ENCODE results near the gene HOXD10. TPM values are rescaled to one million over a fixed set of nuclear protein-coding genes. Genes with fewer than 3 reads are reported as not detected.

The HOXD10 gene
- total RNA-seq, 1 donor from 2014 or later, result not detected

DNA sequence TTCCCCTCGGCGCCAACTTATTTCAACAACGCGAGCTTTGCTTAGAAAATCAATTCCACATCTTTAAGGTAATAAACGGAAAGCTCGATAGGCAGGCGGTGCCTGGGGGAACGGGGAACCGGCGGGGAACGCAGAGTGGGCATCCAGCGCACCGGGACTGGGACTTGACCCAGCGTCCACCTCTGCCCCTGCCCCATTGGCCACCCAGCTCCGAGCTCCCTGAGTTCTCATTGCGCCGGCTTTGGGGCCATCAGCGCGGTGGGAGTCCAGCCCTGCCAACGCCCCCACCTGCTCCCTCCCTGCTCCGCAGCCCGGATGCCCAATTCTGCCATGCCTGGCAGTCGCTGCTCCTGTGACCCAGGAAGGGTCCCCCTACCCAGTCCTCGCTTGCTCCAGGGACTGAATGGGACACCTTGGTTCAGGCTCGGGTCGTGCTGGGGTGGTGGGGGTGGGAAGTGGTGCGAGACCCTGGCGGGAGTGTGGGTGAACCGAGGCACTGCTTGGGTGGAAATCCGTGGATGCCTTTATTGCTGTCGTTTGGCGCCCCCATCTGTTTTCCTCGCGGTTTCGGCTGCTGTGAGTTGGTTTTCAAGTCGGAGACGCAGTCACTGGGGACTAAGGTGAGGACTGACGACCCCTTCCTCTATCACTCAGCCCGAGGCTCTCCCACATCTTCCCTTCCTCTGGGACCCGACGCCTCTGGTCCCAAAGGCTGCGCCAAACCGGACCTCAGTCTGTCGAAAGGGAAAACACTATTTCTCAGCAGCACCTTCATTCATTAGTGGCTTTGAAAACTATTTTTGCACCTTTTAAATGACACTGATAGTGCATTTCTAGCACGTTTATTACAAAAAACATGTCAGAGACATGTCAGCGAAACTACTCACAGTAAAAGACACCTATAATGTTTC lies 30.5 kb upstream of the HOXD10 start:
- H3K4me1 Mint-ChIP-seq, result peaks cover 8% of the 10 kb centered on the region
- peak; percentile 78 for DNase-seq (ENCODE audit: low spot score)
- peak overlapping the region; percentile 75 for H3K4me2 ChIP-seq
- peaks cover 92% of the 10 kb centered on the region for H4K20me1 ChIP-seq (ENCODE audit: low read depth)
- H3K4me3 Mint-ChIP-seq, result no peak overlapping the region
- H3K27ac Mint-ChIP-seq, result no peak overlapping the region
- H3K36me3 Mint-ChIP-seq, result no peaks in the 10 kb centered on the region
- H3K9ac ChIP-seq, result no peak overlapping the region
- peaks cover 7% of the 10 kb centered on the region for H3K4me1 ChIP-seq
- H3K9me3 Mint-ChIP-seq, result peaks cover 3% of the 10 kb centered on the region
- H3K27ac ChIP-seq, result no peak overlapping the region
- H3K27me3 ChIP-seq, result peaks cover 100% of the 10 kb centered on the region
- H3K27me3 Mint-ChIP-seq (ENCODE audit: insufficient read depth, low read depth), result peaks cover 96% of the 10 kb centered on the region
- H3K36me3 ChIP-seq, result no peaks in the 10 kb centered on the region
- peak overlapping the region; percentile 32 for H3K4me3 ChIP-seq
- TF ChIP-seq EZH2 (IDR thresholded peaks at IDR 0.05) (no peak), EZH2phosphoT487 (IDR thresholded peaks at IDR 0.05) (peak; percentile 49)
- TF ChIP-seq, protein P1, sequence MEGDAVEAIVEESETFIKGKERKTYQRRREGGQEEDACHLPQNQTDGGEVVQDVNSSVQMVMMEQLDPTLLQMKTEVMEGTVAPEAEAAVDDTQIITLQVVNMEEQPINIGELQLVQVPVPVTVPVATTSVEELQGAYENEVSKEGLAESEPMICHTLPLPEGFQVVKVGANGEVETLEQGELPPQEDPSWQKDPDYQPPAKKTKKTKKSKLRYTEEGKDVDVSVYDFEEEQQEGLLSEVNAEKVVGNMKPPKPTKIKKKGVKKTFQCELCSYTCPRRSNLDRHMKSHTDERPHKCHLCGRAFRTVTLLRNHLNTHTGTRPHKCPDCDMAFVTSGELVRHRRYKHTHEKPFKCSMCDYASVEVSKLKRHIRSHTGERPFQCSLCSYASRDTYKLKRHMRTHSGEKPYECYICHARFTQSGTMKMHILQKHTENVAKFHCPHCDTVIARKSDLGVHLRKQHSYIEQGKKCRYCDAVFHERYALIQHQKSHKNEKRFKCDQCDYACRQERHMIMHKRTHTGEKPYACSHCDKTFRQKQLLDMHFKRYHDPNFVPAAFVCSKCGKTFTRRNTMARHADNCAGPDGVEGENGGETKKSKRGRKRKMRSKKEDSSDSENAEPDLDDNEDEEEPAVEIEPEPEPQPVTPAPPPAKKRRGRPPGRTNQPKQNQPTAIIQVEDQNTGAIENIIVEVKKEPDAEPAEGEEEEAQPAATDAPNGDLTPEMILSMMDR (IDR thresholded peaks at IDR 0.05), result peak; percentile 75
- peaks cover 6% of the 10 kb centered on the region for H3F3A ChIP-seq (ENCODE audit: low read depth)
- H3K79me2 ChIP-seq (ENCODE audit: low read depth), result no peaks in the 10 kb centered on the region
- H3K9me3 ChIP-seq (ENCODE audit: low read depth), result no peaks in the 10 kb centered on the region
- H2AFZ ChIP-seq (replicated peaks), result no peak overlapping the region

DNA sequence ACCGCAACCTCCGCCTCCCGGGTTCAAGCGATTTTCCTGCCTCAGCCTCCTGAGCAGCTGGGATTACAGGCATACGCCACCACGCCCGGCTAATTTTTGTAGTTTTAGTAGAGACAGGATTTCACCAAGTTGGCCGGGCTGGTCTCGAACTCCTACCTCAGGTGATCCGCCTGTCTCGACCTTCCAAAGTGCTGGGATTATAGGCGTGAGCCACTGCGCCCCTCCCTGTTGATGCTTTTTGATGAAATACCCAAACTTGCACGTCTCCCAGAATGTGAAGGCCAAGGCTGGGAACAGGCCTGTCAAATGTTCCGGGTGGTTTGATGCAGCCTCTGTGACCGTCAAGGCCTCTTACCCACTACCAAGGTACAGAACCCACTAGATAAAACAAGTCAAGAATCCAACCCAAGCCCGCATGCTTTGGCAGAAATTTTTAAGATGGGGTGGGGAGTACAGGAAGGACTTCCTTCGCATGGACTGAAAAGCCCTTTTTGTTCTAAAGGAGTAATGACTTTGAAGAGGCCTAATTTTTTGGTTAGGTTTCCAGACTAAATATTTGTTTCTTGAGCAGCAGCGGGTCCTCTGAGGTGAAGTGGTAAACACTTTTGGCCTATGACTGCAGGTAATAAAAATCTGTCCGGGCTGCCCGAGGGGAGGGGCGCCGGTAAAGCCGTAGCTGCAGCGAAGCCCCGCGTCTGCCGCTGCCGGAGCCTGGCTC lies 29.1 kb upstream of the HOXD10 start:
- Histone ChIP-seq H3K4me3 (peak overlapping the region; percentile 41), H3F3A (ENCODE audit: low read depth) (peaks cover 3% of the 10 kb centered on the region), H3K36me3 (no peaks in the 10 kb centered on the region), H3K27ac (no peak overlapping the region), H4K20me1 (ENCODE audit: low read depth) (peaks cover 92% of the 10 kb centered on the region), H2AFZ (replicated peaks) (no peak overlapping the region), H3K9me3 (ENCODE audit: low read depth) (no peaks in the 10 kb centered on the region), H3K79me2 (ENCODE audit: low read depth) (no peaks in the 10 kb centered on the region), H3K27me3 (peaks cover 100% of the 10 kb centered on the region), H3K9ac (no peak overlapping the region), H3K4me2 (peak overlapping the region; percentile 79), H3K4me1 (peaks cover 7% of the 10 kb centered on the region)
- peaks cover 96% of the 10 kb centered on the region for H3K27me3 Mint-ChIP-seq (ENCODE audit: insufficient read depth, low read depth)
- peak overlapping the region; percentile 82 for H3K4me3 Mint-ChIP-seq
- TF ChIP-seq EZH2phosphoT487 (IDR thresholded peaks at IDR 0.05), result no peak
- TF ChIP-seq, protein P1 (IDR thresholded peaks at IDR 0.05), result no peak
- no peak for TF ChIP-seq EZH2 (IDR thresholded peaks at IDR 0.05)
- DNase-seq (ENCODE audit: low spot score), result no peak
- H3K9me3 Mint-ChIP-seq, result peaks cover 6% of the 10 kb centered on the region
- no peaks in the 10 kb centered on the region for H3K36me3 Mint-ChIP-seq
- H3K27ac Mint-ChIP-seq, result no peak overlapping the region
- H3K4me1 Mint-ChIP-seq, result peaks cover 12% of the 10 kb centered on the region

DNA sequence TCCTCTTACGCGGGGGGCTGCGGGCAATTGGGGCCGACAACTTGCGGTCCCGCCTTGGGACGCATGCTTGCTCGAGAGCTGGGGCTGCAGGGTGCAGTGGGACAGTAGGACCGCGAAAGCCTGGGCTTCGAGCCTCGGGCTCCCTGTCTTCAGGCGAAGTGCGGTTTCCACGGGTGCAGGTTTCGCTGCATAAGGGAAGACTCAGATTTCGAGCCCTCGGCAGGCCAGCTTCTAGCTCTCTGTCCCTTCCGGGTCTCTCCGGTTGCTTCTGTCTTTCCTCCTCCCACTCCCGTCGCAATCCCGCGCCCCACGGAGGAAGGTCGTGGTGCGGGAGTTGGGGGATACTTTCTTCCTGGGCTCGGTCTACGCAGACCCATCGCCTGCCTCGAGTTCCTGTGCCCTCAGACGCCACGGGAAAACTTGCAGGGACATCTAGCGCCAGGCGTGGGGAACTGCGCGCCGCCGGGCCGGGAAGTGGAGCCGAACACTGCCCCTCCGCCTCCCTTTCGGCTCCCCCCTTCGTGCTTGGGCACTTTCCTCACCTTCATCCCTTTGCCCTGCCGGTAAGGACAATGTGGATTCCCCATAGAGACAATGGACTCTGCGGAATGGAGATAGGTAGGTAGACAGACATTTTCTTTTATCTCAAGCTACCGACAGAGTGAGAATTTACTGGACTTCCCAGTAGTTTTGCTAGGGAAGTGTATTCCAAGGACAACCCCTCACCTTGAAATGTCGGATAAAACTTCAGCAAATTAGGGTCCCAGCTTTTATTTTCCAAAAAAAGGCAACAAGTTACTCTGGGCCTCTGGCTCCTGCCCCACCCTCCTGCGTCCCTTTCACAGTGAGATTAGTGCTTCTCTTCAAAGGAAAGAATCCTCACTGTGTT lies 28.3 kb upstream of the HOXD10 start:
- Mint-ChIP-seq H3K36me3 (no peaks in the 10 kb centered on the region), H3K27me3 (ENCODE audit: insufficient read depth, low read depth) (peaks cover 90% of the 10 kb centered on the region), H3K4me3 (peak overlapping the region; percentile 82), H3K9me3 (peaks cover 6% of the 10 kb centered on the region), H3K4me1 (peaks cover 8% of the 10 kb centered on the region), H3K27ac (no peak overlapping the region)
- H3K9ac ChIP-seq, result no peak overlapping the region
- H3K4me2 ChIP-seq, result peak overlapping the region; percentile 79
- peak overlapping the region; percentile 41 for H3K4me3 ChIP-seq
- H4K20me1 ChIP-seq (ENCODE audit: low read depth), result peaks cover 87% of the 10 kb centered on the region
- no peaks in the 10 kb centered on the region for H3K9me3 ChIP-seq (ENCODE audit: low read depth)
- no peaks in the 10 kb centered on the region for H3K36me3 ChIP-seq
- no peaks in the 10 kb centered on the region for H3F3A ChIP-seq (ENCODE audit: low read depth)
- H3K79me2 ChIP-seq (ENCODE audit: low read depth), result no peaks in the 10 kb centered on the region
- H3K27me3 ChIP-seq, result peaks cover 100% of the 10 kb centered on the region
- peak overlapping the region; percentile 89 for H2AFZ ChIP-seq (replicated peaks)
- DNase-seq (ENCODE audit: low spot score), result peak; percentile 76
- no peak overlapping the region for H3K27ac ChIP-seq
- H3K4me1 ChIP-seq, result peaks cover under 1% of the 10 kb centered on the region
- peak; percentile 95 for TF ChIP-seq EZH2 (IDR thresholded peaks at IDR 0.05)
- TF ChIP-seq, protein P1 (IDR thresholded peaks at IDR 0.05), result peak; percentile 71
- TF ChIP-seq EZH2phosphoT487 (IDR thresholded peaks at IDR 0.05), result peak; percentile 94
